IPS-18a (cell line): ENCODE data around the gene PPP3R2.

Source experiments
- H3K27ac ChIP-seq: one replicate; pipeline ENCODE4 v1.5.1; 2013; ENCODE audit warnings: low read length
- H3K27me3 ChIP-seq: one replicate; pipeline ENCODE4 v1.6.1; 2013; ENCODE audit warnings: mild to moderate bottlenecking, low read length; ENCODE audit not compliant: control insufficient read depth, insufficient read depth
- H3K36me3 ChIP-seq: one replicate; pipeline ENCODE4 v1.6.1; 2013; ENCODE audit warnings: low read depth, low read length; ENCODE audit not compliant: control insufficient read depth
- H3K4me1 ChIP-seq: one replicate; pipeline ENCODE4 v1.6.1; 2013; ENCODE audit warnings: low read depth, low read length; ENCODE audit not compliant: control insufficient read depth
- H3K4me3 ChIP-seq: one replicate; pipeline ENCODE4 v1.5.1; 2013; ENCODE audit warnings: low read length
- H3K9ac ChIP-seq: one replicate; pipeline ENCODE4 v1.6.1; 2013; ENCODE audit warnings: mild to moderate bottlenecking, low read length, moderate library complexity
- H3K9me3 ChIP-seq: one replicate; pipeline ENCODE4 v1.6.1; 2013; ENCODE audit warnings: low read depth, low read length; ENCODE audit not compliant: control insufficient read depth

Gene PPP3R2

DNA sequence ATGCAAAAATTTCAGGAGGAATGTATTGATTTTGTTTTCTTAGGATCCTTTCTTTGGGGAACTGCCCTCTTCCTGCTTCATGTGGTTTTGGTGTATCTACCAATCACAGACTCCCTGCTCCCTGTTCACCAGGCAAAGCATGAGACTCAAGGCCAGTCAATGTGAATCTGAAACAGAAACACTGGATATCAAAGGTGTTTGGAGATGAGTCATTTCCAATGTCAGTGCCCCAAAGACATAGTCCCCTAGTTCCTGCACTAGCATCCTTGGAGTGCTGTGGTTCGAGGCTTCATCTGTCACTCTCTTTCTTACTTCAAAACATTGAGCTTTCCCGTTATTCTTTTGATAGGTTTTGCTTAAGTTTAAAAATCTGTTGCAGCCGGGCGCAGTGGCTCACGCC, 8.1 kb downstream of the PPP3R2 start:
- Histone ChIP-seq H3K4me3 (no peak overlapping the region), H3K9me3 (no peaks in the 10 kb centered on the region)

DNA sequence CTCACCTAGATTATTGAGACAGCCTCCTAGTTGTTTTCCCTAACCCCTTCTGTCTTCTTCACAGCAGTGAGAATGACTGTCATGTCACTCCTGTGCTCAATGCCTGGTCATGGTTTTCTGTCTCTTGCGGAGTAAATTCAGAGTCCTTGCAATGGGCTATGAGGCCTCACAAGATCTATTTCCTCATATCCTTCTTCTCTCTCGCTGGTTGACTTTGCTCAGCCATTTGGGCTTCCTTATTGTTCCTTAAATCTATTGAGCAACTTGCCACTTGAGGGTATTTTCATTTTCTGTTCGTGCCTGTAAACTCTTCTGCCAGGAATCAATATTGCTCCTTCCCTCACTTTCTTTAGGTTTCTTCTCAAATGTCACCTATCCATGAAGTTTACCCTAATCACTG, 9.0 kb downstream of the PPP3R2 start:
- Histone ChIP-seq H3K4me3 (no peak overlapping the region), H3K36me3 (no peaks in the 10 kb centered on the region), H3K4me1 (peaks cover 16% of the 10 kb centered on the region), H3K27ac (no peak overlapping the region), H3K9me3 (no peaks in the 10 kb centered on the region), H3K27me3 (no peaks in the 10 kb centered on the region), H3K9ac (no peak overlapping the region)

More for the DNA sequence above, 8.1 kb downstream of the PPP3R2 start:
- Histone ChIP-seq H3K27ac (no peak overlapping the region), H3K27me3 (no peaks in the 10 kb centered on the region), H3K36me3 (no peaks in the 10 kb centered on the region), H3K4me1 (peaks cover 16% of the 10 kb centered on the region), H3K9ac (no peak overlapping the region)

DNA sequence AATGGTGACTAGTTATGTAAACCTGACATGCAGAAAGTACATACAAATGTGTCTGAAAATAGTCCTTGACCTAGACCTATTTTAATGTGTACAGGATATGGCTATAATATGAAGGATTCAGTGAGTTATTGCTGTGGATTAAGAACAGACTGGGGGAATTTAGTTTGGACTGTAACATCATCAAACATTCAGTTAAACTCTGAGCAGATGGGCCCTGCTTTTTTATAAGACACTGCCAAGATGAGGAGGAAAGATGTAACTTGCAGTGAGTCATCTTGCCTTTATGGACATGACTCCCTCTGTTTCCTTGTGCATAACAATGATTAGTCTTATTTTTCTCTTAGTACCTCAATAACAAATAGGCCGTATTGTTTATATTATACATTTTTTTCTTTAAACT, 12.2 kb downstream of the PPP3R2 start:
- Histone ChIP-seq H3K36me3 (no peaks in the 10 kb centered on the region), H3K9ac (no peak overlapping the region), H3K4me1 (peaks cover 20% of the 10 kb centered on the region), H3K27ac (no peak overlapping the region), H3K9me3 (no peaks in the 10 kb centered on the region), H3K4me3 (no peak overlapping the region), H3K27me3 (no peaks in the 10 kb centered on the region)

GRCh38 chr9:101579711-101580545, 14.8 kb downstream of the PPP3R2 start:
- Histone ChIP-seq H3K27me3 (no peaks in the 10 kb centered on the region), H3K9ac (no peak overlapping the region), H3K9me3 (no peaks in the 10 kb centered on the region), H3K27ac (no peak overlapping the region), H3K4me1 (peaks cover 20% of the 10 kb centered on the region), H3K36me3 (no peaks in the 10 kb centered on the region), H3K4me3 (no peak overlapping the region)

DNA sequence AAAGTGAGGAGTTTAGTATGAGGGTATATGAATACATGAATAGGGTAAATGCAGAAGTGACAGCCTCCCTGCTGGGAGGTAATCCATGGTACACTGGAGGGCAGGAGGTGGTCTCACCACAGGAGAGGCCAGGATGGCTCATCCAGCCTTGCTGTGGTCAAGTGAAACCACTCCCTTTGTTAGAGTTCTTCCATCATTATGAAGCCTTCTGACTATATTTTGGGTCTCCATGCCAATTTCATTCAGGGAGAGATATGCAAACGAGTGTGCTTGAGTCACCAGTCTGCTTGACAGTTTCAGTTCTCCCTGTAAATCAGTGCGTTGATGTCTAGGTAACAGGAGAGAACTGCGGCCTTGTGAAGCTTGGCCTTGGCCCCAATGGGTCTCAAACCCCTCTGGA, 16.4 kb downstream of the PPP3R2 start:
- H3K4me3 ChIP-seq = no peak overlapping the region
- no peak overlapping the region for H3K27ac ChIP-seq
- H3K36me3 ChIP-seq = no peaks in the 10 kb centered on the region
- H3K9me3 ChIP-seq = no peaks in the 10 kb centered on the region
- peaks cover 14% of the 10 kb centered on the region for H3K4me1 ChIP-seq
- H3K27me3 ChIP-seq = no peaks in the 10 kb centered on the region
- no peak overlapping the region for H3K9ac ChIP-seq

- Histone ChIP-seq H3K36me3 (no peaks in the 10 kb centered on the region), H3K27ac (no peak overlapping the region), H3K27me3 (no peaks in the 10 kb centered on the region), H3K9me3 (no peaks in the 10 kb centered on the region), H3K9ac (no peak overlapping the region), H3K4me1 (peaks cover 16% of the 10 kb centered on the region), H3K4me3 (no peak overlapping the region)
Measured at GRCh38 chr9:101574731-101575333, 19.9 kb downstream of the PPP3R2 start.

- Histone ChIP-seq H3K4me3 (no peak overlapping the region), H3K36me3 (peaks cover 6% of the 10 kb centered on the region), H3K9me3 (no peaks in the 10 kb centered on the region), H3K27ac (no peak overlapping the region), H3K4me1 (peaks cover 13% of the 10 kb centered on the region), H3K9ac (no peak overlapping the region), H3K27me3 (no peaks in the 10 kb centered on the region)
Measured at GRCh38 chr9:101572316-101572715, 22.5 kb downstream of the PPP3R2 start.

GRCh38 chr9:101571114-101571513, 23.7 kb downstream of the PPP3R2 start:
- H3K4me3 ChIP-seq = no peak overlapping the region
- H3K27ac ChIP-seq = no peak overlapping the region
- H3K9ac ChIP-seq = no peak overlapping the region
- no peaks in the 10 kb centered on the region for H3K27me3 ChIP-seq
- H3K4me1 ChIP-seq = peaks cover 13% of the 10 kb centered on the region
- H3K9me3 ChIP-seq = no peaks in the 10 kb centered on the region
- peaks cover 8% of the 10 kb centered on the region for H3K36me3 ChIP-seq

- H3K36me3 ChIP-seq = peaks cover 18% of the 10 kb centered on the region
- H3K4me1 ChIP-seq = peaks cover 13% of the 10 kb centered on the region
- H3K27ac ChIP-seq = no peak overlapping the region
- H3K27me3 ChIP-seq = no peaks in the 10 kb centered on the region
- no peak overlapping the region for H3K9ac ChIP-seq
- no peak overlapping the region for H3K4me3 ChIP-seq
- no peaks in the 10 kb centered on the region for H3K9me3 ChIP-seq
Measured at GRCh38 chr9:101569741-101570501, 24.8 kb downstream of the PPP3R2 start.

DNA sequence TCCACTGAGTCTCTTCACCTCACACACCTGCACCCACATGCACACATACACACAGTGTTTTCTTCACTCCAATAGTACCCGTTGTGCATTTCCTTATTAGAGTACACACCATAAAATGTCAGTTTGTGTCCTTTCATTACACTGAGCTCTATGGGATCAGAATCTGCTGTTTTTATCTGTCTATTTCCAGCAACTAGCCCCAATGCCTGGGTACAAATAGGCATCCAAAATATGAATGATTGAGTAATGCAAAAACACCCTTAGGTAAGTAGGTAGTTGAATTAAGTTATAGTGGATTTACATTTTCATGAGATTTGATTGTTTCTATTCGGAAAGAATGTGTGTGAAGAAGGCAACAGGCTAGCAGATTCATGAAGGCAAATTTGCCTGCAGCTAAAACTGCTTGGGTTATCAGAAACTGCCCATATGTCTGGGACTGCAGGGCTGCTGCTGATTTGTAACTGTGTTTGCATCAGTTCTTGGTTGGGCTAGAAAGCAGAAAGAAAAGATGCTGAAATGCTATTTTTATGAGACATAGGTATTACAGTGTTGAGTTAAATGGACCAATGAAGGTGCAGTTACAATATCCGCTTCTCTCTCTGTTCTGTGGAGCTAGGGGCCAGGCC, 26.9 kb downstream of the PPP3R2 start:
- H3K9me3 ChIP-seq = no peaks in the 10 kb centered on the region
- no peak overlapping the region for H3K9ac ChIP-seq
- peaks cover 26% of the 10 kb centered on the region for H3K36me3 ChIP-seq
- H3K4me1 ChIP-seq = peaks cover 13% of the 10 kb centered on the region
- H3K27me3 ChIP-seq = no peaks in the 10 kb centered on the region
- H3K27ac ChIP-seq = no peak overlapping the region
- H3K4me3 ChIP-seq = no peak overlapping the region
